ENCODE data around the gene AFAP1.

AFAP1 gene

DNA sequence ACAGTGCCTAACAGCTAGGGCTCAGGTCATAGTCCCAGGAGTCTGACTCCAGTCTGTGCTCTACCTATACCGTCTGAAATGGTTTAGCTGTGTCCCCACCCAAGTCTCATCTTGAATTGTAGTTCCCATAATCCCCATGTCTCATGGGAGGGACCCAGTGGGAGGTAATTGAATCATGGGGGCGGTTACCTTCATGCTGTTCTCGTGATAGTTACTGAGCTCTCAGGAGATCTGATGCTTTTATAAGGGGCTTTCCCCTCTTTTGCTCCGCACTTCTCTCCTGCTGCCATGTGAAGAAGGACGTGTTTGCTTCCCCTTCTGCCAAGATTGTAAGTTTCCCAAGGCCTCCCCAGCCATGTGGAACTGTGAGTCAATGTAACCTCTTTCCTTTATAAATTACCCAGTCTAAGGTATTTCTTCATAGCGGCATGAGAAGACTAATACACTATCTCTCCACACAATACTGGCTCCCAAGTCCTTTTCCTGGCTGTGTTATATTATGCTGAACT is 110.8 kb downstream of the AFAP1 start:
- Histone ChIP-seq H3K27me3 (no peaks in the 10 kb centered on the region), H3K4me1 (peaks cover 9% of the 10 kb centered on the region), H3K36me3 (peaks cover 75% of the 10 kb centered on the region), H3K9me3 (no peaks in the 10 kb centered on the region), H3K4me3 (ENCODE audit: low read depth, low read length) (no peak overlapping the region)
- TF ChIP-seq, protein P1, sequence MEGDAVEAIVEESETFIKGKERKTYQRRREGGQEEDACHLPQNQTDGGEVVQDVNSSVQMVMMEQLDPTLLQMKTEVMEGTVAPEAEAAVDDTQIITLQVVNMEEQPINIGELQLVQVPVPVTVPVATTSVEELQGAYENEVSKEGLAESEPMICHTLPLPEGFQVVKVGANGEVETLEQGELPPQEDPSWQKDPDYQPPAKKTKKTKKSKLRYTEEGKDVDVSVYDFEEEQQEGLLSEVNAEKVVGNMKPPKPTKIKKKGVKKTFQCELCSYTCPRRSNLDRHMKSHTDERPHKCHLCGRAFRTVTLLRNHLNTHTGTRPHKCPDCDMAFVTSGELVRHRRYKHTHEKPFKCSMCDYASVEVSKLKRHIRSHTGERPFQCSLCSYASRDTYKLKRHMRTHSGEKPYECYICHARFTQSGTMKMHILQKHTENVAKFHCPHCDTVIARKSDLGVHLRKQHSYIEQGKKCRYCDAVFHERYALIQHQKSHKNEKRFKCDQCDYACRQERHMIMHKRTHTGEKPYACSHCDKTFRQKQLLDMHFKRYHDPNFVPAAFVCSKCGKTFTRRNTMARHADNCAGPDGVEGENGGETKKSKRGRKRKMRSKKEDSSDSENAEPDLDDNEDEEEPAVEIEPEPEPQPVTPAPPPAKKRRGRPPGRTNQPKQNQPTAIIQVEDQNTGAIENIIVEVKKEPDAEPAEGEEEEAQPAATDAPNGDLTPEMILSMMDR (IDR thresholded peaks at IDR 0.05; ENCODE audit: low read depth, low read length): no peak
- DNase-seq: no peak

DNA sequence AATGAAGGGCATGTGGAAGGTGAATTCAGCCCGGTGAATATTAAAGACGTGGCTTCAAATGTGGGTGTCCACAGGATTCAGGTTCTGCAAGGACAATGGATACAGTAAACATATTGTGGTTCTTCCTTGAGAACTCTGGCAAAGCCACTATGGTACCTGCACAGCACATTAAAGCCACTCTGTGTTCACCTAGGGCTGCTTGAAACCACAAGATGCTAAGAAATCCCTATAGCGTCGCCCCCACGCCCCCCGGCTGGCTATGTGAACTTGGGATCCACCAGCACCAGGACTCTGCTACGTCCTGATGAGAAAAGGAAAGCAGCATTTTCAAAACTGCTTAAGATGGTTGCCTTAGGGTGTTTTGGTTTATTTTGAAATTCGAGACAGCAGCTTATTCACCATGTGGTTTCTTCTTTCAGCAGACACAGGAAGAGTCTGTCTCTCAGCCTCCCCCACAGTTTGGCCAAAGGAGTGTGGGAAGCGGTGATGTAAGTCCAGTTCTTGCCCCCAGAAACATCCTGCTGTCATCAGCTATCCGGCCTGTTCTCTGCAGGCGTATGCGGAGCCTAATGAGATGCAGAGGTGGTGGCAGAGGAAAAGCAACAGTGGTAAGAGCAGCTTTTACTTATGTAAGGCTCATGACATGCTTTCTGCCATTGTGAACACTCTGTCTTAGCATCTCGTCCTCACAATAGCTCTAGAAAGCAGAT is 111.5 kb downstream of the AFAP1 start:
- Histone ChIP-seq H3K9me3 (no peaks in the 10 kb centered on the region), H3K4me1 (peaks cover 16% of the 10 kb centered on the region), H3K27me3 (no peaks in the 10 kb centered on the region), H3K36me3 (peaks cover 71% of the 10 kb centered on the region), H3K4me3 (ENCODE audit: low read depth, low read length) (no peak overlapping the region)
- DNase-seq: no peak
- TF ChIP-seq, protein P1 (IDR thresholded peaks at IDR 0.05; ENCODE audit: low read depth, low read length): no peak

DNA sequence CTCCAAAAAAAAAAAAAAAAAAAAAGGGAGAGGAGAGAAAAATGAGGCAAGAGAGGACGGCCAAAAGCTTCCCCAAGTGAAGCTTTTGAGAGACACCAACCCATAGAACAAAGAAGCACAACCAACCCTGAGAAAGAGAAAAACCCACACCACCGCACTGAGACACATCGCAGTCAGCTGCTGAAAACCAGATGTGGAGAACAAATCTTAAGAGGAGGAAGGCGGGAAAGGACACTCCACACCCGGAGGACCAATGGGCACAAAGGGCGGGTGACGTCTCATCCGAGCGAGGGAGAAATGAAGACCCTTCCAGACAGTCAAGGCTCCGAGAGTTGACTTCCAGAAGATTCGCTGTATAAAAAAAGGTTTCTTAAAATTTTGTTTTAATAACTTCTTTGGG is 112.1 kb downstream of the AFAP1 start:
- DNase-seq: no peak
- Histone ChIP-seq H3K4me3 (ENCODE audit: low read depth, low read length) (no peak overlapping the region), H3K27me3 (no peaks in the 10 kb centered on the region), H3K36me3 (peaks cover 73% of the 10 kb centered on the region), H3K9me3 (no peaks in the 10 kb centered on the region), H3K4me1 (peaks cover 20% of the 10 kb centered on the region)
- TF ChIP-seq, protein P1 (IDR thresholded peaks at IDR 0.05; ENCODE audit: low read depth, low read length): no peak

DNA sequence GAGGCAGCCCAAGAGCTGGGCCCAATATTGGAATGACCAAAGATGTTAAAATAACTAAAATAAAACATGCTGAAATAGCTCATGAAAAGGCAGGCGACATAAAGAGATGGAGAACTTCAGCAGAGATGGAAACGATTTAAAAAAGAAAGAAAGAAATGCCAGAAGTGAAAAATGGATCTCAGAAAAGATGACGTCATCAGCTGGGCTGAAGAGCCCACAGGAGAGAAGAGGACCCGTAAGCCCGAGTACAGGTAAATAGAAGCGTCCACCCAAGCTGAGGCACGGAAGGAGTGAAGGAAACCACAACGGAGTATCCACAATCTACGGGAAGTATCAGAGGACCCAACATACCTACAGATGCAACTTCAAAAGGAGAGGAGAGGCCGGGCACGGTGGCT is 112.8 kb downstream of the AFAP1 start:
- Histone ChIP-seq H3K4me1 (peaks cover 24% of the 10 kb centered on the region), H3K9me3 (no peaks in the 10 kb centered on the region), H3K27me3 (no peaks in the 10 kb centered on the region), H3K36me3 (peaks cover 70% of the 10 kb centered on the region), H3K4me3 (ENCODE audit: low read depth, low read length) (no peak overlapping the region)
- TF ChIP-seq, protein P1 (IDR thresholded peaks at IDR 0.05; ENCODE audit: low read depth, low read length): no peak
- no peak for DNase-seq

DNA sequence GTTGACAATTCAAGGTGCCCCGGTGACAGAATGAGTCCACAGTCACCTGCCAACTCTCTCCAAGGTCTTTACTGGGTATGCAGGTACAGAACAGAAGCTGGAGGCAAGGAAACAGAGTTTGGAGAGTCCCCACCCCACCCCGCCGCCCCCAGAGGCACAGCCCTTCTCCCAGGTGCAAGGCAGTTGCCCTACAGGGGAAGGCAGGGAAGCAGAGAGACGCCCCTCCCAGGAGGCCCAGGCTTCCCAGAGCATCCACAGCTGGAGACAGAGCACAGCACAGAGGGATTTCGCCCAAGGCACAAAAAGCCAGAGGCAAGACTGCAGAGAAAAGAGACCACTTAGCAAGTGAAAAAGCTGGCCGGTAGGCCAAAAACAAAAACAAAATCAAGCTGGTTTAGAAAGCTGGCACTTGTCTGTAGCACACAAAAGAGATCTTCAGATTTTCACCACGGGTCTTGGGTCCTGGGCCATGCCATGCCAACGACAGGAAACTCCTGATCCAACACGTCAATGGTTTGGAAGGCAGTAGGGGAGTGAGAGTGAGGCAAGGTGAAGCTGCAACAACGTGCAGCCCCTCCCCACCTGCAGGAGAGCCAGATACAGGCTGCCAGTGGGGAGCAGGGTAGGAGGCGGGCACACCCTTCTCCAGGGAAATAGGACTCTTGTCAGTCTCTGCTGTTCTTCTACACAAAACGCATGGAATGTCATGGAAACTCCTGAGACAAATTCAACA is 113.3 kb downstream of the AFAP1 start:
- H3K4me3 ChIP-seq (ENCODE audit: low read depth, low read length): no peak overlapping the region
- H3K27me3 ChIP-seq: no peaks in the 10 kb centered on the region
- no peak for DNase-seq
- peaks cover 29% of the 10 kb centered on the region for H3K4me1 ChIP-seq
- TF ChIP-seq, protein P1 (IDR thresholded peaks at IDR 0.05; ENCODE audit: low read depth, low read length): no peak
- H3K36me3 ChIP-seq: peaks cover 67% of the 10 kb centered on the region
- no peaks in the 10 kb centered on the region for H3K9me3 ChIP-seq

DNA sequence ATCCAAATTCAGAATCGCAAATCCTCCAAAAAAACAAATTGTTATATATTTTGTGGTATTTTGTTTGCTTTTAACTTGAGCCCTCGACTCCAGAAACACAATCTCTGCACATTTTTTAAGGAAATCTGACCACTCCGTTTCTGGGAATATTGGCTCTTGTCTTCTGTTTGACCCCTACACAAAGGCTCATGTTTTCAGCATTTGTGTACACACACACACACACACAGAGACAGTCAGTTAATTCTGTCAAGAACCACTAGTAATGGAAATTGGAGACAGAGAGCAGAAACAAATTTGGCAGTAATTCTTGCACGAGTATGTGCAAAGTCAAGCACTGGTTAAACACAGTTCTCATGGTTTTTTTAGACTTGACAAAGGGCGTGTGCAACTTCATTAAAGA is 115.4 kb downstream of the AFAP1 start:
- Histone ChIP-seq H3K27me3 (no peaks in the 10 kb centered on the region), H3K36me3 (peaks cover 58% of the 10 kb centered on the region), H3K4me3 (ENCODE audit: low read depth, low read length) (no peak overlapping the region), H3K9me3 (no peaks in the 10 kb centered on the region), H3K4me1 (peaks cover 50% of the 10 kb centered on the region)
- DNase-seq: no peak
- TF ChIP-seq, protein P1 (IDR thresholded peaks at IDR 0.05; ENCODE audit: low read depth, low read length): no peak

All from BE2C (cell line).